ENCODE measurements around the gene SUSD2. TPM values are rescaled to one million over a fixed set of nuclear protein-coding genes. Genes with fewer than 3 reads are reported as not detected.
"Not testable (repeated sequence)": the region's sequence is repeated elsewhere in the genome, so short reads cannot be mapped to it uniquely, and the experiment has no call there.

SUSD2 gene
- total RNA-seq, 1 experiment from 2014 or later, result 0.20 TPM

DNA sequence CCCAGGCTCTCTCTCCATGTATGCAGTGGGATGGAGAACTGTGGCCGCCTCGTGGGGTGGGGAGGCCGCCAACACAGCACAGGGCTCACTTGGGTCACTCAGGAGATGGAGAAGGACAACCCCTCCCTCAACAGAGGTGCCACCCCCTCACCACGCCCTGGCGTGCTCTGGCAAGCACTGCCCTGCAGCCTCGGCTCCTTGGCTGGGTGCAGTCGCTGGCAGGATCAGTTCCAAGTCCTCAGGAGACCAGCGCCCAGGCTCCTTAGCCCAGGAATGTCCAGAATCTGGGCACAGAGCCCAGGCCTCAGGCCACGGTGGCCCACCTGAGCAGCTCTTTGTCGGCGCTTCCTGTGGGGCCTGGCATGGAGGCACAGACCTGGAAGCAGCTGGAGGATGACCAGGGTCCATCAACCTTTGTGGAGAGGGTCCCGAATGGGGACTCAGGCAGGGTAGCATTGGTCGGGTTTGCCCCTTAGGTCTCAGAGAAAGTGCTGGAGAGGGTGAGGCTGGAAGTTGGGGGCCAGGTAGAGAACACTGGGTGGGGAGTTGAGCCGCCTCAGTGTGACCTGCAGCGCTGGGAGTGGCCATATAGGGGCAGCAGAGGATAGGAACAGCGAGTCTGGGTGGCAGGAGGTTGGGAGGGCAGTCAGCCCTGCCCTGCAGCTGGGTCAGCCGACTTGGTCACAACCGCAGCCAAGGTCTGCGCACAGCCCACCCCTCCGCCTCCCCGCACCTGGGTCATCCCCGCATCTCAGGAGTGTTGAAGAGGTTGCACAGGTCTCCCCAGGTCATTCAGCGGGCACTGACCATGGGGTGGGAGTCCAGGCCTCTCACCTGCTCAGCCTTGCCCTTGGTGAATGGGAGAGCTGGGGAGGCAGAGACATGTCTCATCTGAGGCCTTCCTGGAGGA is 8.2 kb downstream of the SUSD2 start:
- Histone ChIP-seq H3K4me3 (no peak overlapping the region), H3K9me3 (no peaks in the 10 kb centered on the region), H3K36me3 (no peaks in the 10 kb centered on the region), H3K27me3 (no peaks in the 10 kb centered on the region)
- DNase-seq, result peak; percentile 60

GRCh38 chr22:24190159-24190540 is 8.9 kb downstream of the SUSD2 start:
- Histone ChIP-seq H3K4me3 (no peak overlapping the region), H3K27me3 (no peaks in the 10 kb centered on the region), H3K36me3 (no peaks in the 10 kb centered on the region), H3K9me3 (no peaks in the 10 kb centered on the region)
- no peak for DNase-seq

DNA sequence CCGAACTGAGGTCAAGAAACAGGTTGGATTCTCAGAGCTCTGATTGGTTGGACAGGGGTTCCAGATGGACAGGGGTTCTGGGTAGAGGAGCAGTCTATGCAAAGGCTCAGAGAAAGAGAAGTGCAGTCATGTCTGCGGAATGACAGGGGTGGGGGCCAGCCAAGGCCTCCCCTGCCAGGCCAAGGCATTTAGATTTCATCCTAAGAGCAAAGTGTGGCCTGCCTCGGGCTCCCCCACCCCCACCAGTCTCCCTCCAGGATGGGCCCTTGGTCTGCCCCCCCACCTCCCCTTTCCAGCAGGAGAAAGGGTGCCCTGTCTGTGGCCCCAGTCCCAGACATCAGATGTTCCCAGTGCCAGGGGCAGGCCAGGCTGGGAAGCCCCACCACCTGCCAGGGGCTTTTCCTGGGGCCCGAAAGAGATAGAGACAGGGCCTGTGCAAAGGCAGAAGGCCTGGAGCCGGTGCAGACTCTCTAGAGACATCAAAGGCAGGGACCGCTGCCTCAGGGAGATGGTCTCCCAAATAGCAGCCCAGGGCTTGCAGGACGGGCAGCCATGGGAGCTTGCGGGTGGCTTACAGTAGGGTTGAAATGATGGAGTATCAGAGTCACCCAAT is 9.4 kb downstream of the SUSD2 start:
- H3K27me3 ChIP-seq, result no peaks in the 10 kb centered on the region
- DNase-seq, result no peak
- H3K36me3 ChIP-seq, result no peaks in the 10 kb centered on the region
- no peaks in the 10 kb centered on the region for H3K9me3 ChIP-seq
- H3K4me3 ChIP-seq, result no peak overlapping the region

DNA sequence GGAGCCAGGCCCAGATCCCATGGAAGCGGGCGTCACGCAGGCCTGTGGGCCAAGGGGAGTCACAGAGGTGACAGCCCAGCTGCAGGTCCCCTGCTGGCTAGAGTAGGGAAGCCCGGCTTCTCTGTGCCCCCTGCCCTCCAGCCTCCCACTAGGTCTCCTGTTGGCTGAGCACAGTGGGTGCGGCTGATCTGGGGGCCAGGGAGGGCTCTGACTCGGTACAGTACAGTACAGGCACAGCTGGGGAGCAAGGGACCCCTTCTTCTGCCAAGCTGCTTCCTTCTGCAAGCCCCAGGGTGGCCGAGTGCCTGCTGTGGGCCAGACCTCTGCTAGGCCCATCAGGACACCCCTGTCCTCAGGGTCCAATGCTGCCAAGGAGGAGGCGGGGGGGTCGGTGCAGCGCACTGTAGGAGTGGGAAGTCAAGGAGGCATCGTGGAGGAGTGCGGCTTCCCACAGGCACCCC is 10.1 kb downstream of the SUSD2 start:
- DNase-seq, result no peak
- Histone ChIP-seq H3K27me3 (no peaks in the 10 kb centered on the region), H3K36me3 (no peaks in the 10 kb centered on the region), H3K9me3 (no peaks in the 10 kb centered on the region), H3K4me3 (no peak overlapping the region)

DNA sequence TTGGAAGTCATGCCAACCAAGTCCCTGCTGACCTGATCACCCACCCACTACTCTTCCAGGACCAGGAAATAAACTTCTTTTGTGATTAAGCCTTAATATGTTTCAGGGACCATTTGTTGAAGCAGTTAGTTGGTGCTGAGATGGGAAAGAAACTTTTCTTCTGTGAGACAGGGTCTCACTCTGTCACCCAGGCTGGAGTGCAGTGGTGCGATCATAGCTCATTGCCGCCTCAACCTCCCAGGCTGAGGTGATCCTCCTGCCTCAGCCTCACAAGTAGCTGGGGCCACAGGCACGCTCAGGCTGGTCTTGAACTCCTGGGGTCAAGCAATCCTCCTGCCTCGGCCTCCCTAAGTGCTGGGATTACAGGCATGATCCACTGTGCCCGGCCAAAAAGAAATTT is 10.6 kb downstream of the SUSD2 start:
- Histone ChIP-seq H3K9me3 (no peaks in the 10 kb centered on the region), H3K27me3 (no peaks in the 10 kb centered on the region), H3K4me3 (no peak overlapping the region), H3K36me3 (no peaks in the 10 kb centered on the region)
- DNase-seq, result no peak

DNA sequence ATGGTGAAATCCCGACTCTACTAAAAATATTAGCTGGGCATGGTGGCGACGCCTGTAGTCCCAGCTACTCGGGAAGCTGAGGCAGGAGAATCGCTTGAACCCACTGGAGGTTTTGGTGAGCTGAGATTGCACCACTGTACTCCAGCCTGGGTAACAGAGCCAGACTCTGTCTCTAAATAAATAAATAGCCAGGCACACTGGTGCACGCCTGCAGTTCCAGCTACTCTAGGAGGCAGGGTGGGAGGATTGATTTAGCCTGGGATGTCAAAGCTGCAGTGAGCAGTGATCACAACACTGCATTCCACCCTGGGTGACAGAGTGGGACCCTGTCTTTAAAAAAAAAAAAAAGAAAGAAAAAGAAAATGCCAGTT is 17.4 kb downstream of the SUSD2 start:
- H3K9me3 ChIP-seq, result no peaks in the 10 kb centered on the region
- no peak overlapping the region for H3K4me3 ChIP-seq
- no peak for DNase-seq
- no peaks in the 10 kb centered on the region for H3K36me3 ChIP-seq
- H3K27me3 ChIP-seq, result no peaks in the 10 kb centered on the region

DNA sequence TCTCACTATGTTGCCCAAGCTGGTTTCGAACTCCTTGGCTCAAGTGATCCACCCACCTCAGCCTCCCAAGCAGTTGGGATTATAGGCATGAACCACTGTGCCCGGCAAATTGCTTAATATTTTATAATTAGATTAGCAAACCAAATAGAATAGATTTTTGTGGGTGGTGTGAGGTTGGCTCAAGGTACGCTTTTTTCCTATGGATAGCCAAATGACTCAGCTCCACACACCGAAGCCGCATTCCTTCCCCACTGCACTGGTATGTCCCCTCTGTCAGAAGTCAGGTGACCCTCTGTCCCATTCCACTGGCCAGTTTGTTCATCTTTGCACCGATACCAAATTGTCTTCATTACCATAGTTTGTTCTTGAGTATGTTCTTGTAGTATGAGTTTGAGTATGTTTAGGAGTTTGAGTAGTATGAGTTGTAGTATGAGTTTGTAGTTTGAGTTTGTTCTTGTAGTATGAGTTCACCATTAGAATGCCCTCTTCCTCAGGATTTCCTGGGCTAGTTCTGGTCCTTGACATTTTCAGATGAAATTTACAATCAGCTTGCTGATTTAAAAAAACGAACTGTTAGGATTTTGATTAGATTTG is 19.4 kb downstream of the SUSD2 start:
- H3K36me3 ChIP-seq, result no peaks in the 10 kb centered on the region
- H3K27me3 ChIP-seq, result no peaks in the 10 kb centered on the region
- H3K4me3 ChIP-seq, result no peak overlapping the region
- DNase-seq, result peak; percentile 35
- no peaks in the 10 kb centered on the region for H3K9me3 ChIP-seq

DNA sequence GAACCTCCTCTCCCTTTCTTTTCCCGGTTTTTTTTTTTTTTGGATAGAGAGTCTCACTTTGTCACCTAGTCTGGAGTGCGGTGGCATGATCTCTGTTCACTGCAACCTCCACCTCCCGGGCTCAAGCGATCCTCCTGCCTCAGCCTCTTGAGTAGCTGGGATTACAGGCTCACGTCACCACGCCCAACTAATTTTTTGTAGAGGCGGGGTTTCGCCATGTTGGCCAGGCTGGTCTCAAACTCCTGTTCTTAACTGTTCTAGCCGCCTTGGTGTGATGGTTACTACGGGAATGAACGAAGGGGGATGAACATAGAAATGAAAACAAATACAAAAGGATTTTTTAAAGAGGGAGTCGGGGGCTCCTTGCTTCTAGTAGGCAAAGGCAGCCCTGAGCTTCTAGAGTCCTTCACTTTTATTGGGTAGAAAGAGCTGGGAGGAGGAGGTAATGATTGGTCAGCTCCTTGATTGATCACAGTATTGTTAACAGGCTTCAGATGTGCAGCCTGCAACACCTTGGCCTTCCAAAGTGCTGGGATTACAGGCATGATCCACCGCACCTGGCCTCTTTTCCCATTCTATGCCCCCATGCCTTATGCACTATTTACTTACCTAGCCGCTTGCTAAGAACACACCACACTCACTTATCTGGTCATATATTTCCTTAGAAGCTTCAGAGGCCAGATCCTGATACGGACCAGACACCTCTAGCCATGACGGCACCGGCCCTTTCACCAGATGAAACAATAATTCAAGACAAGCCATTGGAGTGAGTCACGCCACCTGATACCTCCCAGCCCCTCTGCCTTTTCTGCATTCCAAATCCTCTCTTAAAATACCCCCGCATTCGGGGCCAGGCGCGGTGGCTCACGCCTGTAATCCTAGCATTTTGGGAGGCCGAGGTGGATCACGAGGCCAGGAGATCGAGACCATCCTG is 20.7 kb downstream of the SUSD2 start:
- Histone ChIP-seq H3K27me3 (no peaks in the 10 kb centered on the region), H3K36me3 (no peaks in the 10 kb centered on the region), H3K4me3 (no peak overlapping the region), H3K9me3 (no peaks in the 10 kb centered on the region)
- no peak for DNase-seq

DNA sequence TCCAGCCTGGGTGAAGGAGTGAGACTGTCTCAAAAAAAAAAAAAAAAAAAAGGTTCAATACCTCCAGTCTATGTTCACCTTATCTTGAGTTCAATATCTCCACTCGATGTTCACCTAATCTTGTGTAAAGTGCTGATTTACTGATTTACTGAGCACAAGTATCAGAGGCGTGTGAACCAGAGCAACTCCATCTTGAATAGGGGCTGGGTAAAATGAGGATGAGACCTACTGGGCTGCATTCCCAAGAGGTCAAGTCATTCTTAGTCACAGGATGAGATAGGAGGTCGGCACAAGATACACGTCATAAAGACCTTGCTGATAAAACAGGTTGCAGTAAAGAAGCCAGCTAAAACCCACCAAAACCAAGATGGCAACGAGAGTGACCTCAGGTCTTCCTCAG is 22.6 kb downstream of the SUSD2 start:
- H3K9me3 ChIP-seq, DNase-seq, H3K36me3 ChIP-seq, H3K27me3 ChIP-seq, H3K4me3 ChIP-seq: not testable (repeated sequence)

DNA sequence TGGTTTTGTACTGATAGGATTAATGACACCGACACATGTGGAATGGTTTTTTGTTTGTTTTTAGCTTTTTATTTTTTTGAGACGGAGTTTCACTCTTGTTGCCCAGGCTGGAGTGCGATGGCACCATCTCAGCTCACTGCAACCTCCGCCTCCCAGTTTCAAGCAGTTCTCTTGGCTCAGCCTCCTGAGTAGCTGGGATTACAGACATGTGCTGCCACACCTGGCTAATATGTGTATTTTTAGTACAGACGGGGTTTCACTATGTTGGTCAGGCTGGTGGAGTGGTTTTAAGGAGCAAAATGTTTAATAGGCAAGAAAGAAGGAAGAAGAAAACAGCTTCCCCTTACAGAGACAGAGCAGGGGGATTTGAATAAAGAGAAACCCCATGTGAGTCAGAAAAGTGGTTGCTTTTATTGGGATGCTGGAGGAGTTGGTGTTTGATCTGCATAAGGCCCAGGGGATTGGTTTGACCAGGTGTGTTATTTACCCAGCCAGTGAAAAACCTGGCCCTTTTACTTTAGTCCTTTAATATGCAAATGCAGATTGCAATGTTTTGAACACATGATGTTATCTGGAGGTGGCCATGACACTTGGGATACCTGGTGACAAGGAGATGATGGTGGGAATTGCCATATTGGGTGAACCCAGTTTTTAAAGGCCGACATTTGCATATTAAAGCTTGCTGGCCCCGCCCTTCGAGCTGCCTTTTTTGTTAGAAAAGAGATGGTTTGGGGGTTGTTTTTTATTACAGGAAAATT is 24.3 kb downstream of the SUSD2 start:
- H3K36me3 ChIP-seq, result no peaks in the 10 kb centered on the region
- DNase-seq, result no peak

DNA sequence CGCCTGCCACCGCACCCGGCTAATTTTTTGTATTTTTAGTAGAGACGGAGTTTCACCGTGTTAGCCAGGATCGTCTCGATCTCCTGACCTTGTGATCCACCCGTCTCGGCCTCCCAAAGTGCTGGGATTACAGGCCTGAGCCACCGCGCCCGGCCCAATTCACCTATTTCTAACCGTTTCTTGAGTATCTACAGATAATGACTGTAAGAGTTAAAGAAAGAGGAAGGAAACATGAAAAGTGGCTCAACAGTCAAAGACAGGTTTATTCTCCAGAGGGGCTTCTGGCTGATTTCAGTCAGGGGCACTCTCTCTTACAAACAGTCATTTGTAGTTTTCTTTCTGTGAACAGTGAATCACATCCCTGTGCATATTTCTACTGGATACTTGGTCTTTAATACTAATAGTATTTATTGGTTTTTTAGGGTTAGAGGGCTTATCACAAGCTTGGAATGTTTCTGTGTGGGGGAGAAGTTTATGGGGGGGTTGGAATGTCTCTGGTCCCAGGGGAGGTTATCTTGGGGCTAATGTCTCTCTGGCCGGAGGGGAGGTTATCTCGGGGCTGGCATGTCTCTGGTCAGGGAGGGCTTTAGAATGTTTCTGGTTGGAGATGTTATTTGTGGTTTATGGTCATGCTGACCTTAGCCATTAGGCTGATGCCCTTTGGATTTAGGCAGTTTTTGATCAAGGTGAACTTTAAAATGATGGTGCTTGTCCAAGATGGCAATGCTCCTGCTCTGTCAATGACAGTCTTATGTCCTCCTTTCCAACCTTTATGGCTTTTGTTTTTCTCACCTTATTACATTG is 25.4 kb downstream of the SUSD2 start:
- not testable (repeated sequence) for DNase-seq, H3K36me3 ChIP-seq, H3K27me3 ChIP-seq, H3K9me3 ChIP-seq, H3K4me3 ChIP-seq

More for the DNA sequence above, 24.3 kb downstream of the SUSD2 start:
- no peaks in the 10 kb centered on the region for H3K9me3 ChIP-seq
- no peak overlapping the region for H3K4me3 ChIP-seq
- H3K27me3 ChIP-seq, result no peaks in the 10 kb centered on the region

GRCh38 chr22:24207264-24208011 is 26.2 kb downstream of the SUSD2 start:
- no peaks in the 10 kb centered on the region for H3K27me3 ChIP-seq
- H3K36me3 ChIP-seq, result no peaks in the 10 kb centered on the region
- H3K4me3 ChIP-seq, result no peak overlapping the region
- no peak for DNase-seq
- no peaks in the 10 kb centered on the region for H3K9me3 ChIP-seq

- no peaks in the 10 kb centered on the region for H3K27me3 ChIP-seq
- H3K4me3 ChIP-seq, result no peak overlapping the region
- no peaks in the 10 kb centered on the region for H3K9me3 ChIP-seq
- peak; percentile 71 for DNase-seq
- H3K36me3 ChIP-seq, result no peaks in the 10 kb centered on the region
Measured at GRCh38 chr22:24208012-24208749, 26.9 kb downstream of the SUSD2 start.

DNA sequence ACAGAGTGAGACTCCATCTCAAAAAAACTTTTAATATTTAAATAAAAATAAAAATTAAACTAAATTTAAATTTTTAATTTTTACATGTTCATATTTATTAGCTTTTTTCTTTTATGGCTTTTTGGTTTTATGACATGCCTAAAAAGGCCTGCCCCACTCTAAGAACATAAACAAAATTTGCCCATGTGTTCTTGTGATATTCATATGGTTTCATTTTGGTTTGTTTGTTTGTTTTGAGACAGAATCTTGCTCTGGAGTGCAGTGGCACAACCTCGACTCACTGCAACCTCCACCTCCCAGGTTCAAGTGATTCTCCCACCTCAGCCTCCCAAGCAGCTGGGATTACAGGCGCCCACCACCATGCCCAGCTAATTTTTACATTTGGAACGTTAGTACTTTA is 27.7 kb downstream of the SUSD2 start:
- no peak overlapping the region for H3K4me3 ChIP-seq
- DNase-seq, result no peak
- no peaks in the 10 kb centered on the region for H3K27me3 ChIP-seq
- H3K36me3 ChIP-seq, result no peaks in the 10 kb centered on the region
- no peaks in the 10 kb centered on the region for H3K9me3 ChIP-seq
